Suprapubic skin (tissue), 4 donors: ENCODE results near the gene SULF2.

ENCODE experiments used
- EP300 ChIP-seq: sonication (generic); formaldehyde crosslinking; IDR thresholded peaks from one replicate; pipeline ENCODE4 v1.6.1; 2017; ENCODE audit warnings: antibody characterized with exemption
- POLR2A ChIP-seq, 2 donors: fragments of 450-650 bp; IDR thresholded peaks; one replicate each; pipeline ENCODE4 v1.6.1; 2017; ENCODE audit warnings: antibody characterized with exemption in 2 of 2, mild to moderate bottlenecking in 2 of 2, moderate library complexity in 2 of 2
- POLR2AphosphoS5 ChIP-seq, 3 donors: sonication (generic); formaldehyde crosslinking; IDR thresholded peaks; one replicate each; pipeline ENCODE4 v1.6.1; 2017; ENCODE audit warnings: antibody characterized with exemption in 3 of 3
- TF ChIP-seq, protein P1 (sequence below), 2 donors: fragments of 200-600 bp in 1 of 2; fragments of 450-650 bp in 1 of 2; sonication (generic) in 1 of 2; IDR thresholded peaks; one replicate each; pipeline ENCODE4 v1.5.1; 2016 to 2019; ENCODE audit warnings: antibody characterized with exemption in 2 of 2, mild to moderate bottlenecking in 1 of 2, moderate library complexity in 1 of 2

DNA sequence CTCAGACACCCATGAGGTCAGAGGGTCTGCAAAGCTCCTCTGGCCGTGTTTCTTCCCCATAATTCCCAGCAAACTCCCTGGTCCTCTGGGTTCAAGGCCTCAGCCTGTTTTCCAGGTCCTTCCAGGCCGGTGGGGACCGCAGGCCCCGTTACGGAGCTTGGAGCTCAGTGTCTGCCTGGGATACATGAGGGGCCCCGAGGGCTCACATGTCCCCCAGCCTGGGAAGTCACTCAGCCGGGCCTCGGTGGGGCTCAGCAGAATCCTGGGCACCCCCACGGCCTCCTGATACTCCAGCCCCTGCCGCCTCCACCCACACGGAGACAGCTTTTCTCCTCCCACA is 3.4 kb upstream of the SULF2 start:
- TF ChIP-seq, protein P1, sequence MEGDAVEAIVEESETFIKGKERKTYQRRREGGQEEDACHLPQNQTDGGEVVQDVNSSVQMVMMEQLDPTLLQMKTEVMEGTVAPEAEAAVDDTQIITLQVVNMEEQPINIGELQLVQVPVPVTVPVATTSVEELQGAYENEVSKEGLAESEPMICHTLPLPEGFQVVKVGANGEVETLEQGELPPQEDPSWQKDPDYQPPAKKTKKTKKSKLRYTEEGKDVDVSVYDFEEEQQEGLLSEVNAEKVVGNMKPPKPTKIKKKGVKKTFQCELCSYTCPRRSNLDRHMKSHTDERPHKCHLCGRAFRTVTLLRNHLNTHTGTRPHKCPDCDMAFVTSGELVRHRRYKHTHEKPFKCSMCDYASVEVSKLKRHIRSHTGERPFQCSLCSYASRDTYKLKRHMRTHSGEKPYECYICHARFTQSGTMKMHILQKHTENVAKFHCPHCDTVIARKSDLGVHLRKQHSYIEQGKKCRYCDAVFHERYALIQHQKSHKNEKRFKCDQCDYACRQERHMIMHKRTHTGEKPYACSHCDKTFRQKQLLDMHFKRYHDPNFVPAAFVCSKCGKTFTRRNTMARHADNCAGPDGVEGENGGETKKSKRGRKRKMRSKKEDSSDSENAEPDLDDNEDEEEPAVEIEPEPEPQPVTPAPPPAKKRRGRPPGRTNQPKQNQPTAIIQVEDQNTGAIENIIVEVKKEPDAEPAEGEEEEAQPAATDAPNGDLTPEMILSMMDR (IDR thresholded peaks at IDR 0.05) = no peak
- TF ChIP-seq EP300 (no peak), POLR2A (IDR thresholded peaks at IDR 0.05) (no peak), POLR2AphosphoS5 (IDR thresholded peaks at IDR 0.05) (no peak)
